ENCODE data around the gene SGIP1. TPM values are rescaled to one million over a fixed set of nuclear protein-coding genes. Genes with fewer than 3 reads are reported as not detected.
"Not testable (repeated sequence)": the region's sequence is repeated elsewhere in the genome, so short reads cannot be mapped to it uniquely, and the experiment has no call there.

Gene SGIP1
- total RNA-seq, 1 donor from 2014 or later: 0.79 TPM

GRCh38 chr1:66733348-66734017 is 199.5 kb downstream of the SGIP1 start:
- DNase-seq (ENCODE audit: low read depth): peak; percentile 81
- Histone ChIP-seq H3K4me3 (ENCODE audit: low read depth, low read length) (no peak overlapping the region), H3K27me3 (ENCODE audit: control insufficient read depth, insufficient read depth, low read length) (no peaks in the 10 kb centered on the region), H3K36me3 (ENCODE audit: control insufficient read depth, insufficient read depth, low read length) (no peaks in the 10 kb centered on the region)
- TF ChIP-seq CTCF (IDR thresholded peaks at IDR 0.05; ENCODE audit: insufficient read depth, low read length, severe bottlenecking): no peak
- FAIRE-seq: no peak

GRCh38 chr1:66734531-66734930 is 200.6 kb downstream of the SGIP1 start:
- not testable (repeated sequence) for DNase-seq (ENCODE audit: low read depth); FAIRE-seq; H3K27me3 ChIP-seq (ENCODE audit: control insufficient read depth, insufficient read depth, low read length); H3K36me3 ChIP-seq (ENCODE audit: control insufficient read depth, insufficient read depth, low read length); H3K4me3 ChIP-seq (ENCODE audit: low read depth, low read length)

GRCh38 chr1:66737836-66738235 is 203.9 kb downstream of the SGIP1 start:
- Histone ChIP-seq H3K4me3 (ENCODE audit: low read depth, low read length) (no peak overlapping the region), H3K36me3 (ENCODE audit: control insufficient read depth, insufficient read depth, low read length) (no peaks in the 10 kb centered on the region), H3K27me3 (ENCODE audit: control insufficient read depth, insufficient read depth, low read length) (no peaks in the 10 kb centered on the region)
- FAIRE-seq: no peak
- no peak for TF ChIP-seq CTCF (IDR thresholded peaks at IDR 0.05; ENCODE audit: insufficient read depth, low read length, severe bottlenecking)
- DNase-seq (ENCODE audit: low read depth): no peak

GRCh38 chr1:66739401-66740157 is 205.6 kb downstream of the SGIP1 start:
- no peak for FAIRE-seq
- no peaks in the 10 kb centered on the region for H3K27me3 ChIP-seq (ENCODE audit: control insufficient read depth, insufficient read depth, low read length)
- TF ChIP-seq CTCF (IDR thresholded peaks at IDR 0.05; ENCODE audit: insufficient read depth, low read length, severe bottlenecking): no peak
- H3K4me3 ChIP-seq (ENCODE audit: low read depth, low read length): no peak overlapping the region
- no peaks in the 10 kb centered on the region for H3K36me3 ChIP-seq (ENCODE audit: control insufficient read depth, insufficient read depth, low read length)
- DNase-seq (ENCODE audit: low read depth): no peak

GRCh38 chr1:66745451-66745850 is 211.5 kb downstream of the SGIP1 start:
- Histone ChIP-seq H3K4me3 (ENCODE audit: low read depth, low read length) (no peak overlapping the region), H3K27me3 (ENCODE audit: control insufficient read depth, insufficient read depth, low read length) (peaks cover 2% of the 10 kb centered on the region), H3K36me3 (ENCODE audit: control insufficient read depth, insufficient read depth, low read length) (no peaks in the 10 kb centered on the region)
- DNase-seq (ENCODE audit: low read depth): no peak
- TF ChIP-seq CTCF (IDR thresholded peaks at IDR 0.05; ENCODE audit: insufficient read depth, low read length, severe bottlenecking): no peak
- no peak for FAIRE-seq

- TF ChIP-seq CTCF (IDR thresholded peaks at IDR 0.05; ENCODE audit: insufficient read depth, low read length, severe bottlenecking): no peak
- no peak overlapping the region for H3K4me3 ChIP-seq (ENCODE audit: low read depth, low read length)
- no peaks in the 10 kb centered on the region for H3K36me3 ChIP-seq (ENCODE audit: control insufficient read depth, insufficient read depth, low read length)
- FAIRE-seq (no peak), DNase-seq (ENCODE audit: low read depth) (no peak)
- peaks cover 6% of the 10 kb centered on the region for H3K27me3 ChIP-seq (ENCODE audit: control insufficient read depth, insufficient read depth, low read length)
Observed at GRCh38 chr1:66747501-66747900, 213.5 kb downstream of the SGIP1 start.
